Neuron (in vitro differentiated cells): ENCODE measurements around the gene ANKRD49.

Experiments
- H2AFZ ChIP-seq: one replicate; pipeline ENCODE4 v1.6.1; 2013; ENCODE audit warnings: low read depth, mild to moderate bottlenecking, inconsistent platforms, low read length, moderate library complexity
- H3K27me3 ChIP-seq: one replicate; pipeline ENCODE4 v1.6.1; 2013; ENCODE audit warnings: low read length; ENCODE audit not compliant: insufficient read depth
- H3K36me3 ChIP-seq: one replicate; pipeline ENCODE4 v1.6.1; 2013; ENCODE audit warnings: low read length; ENCODE audit not compliant: insufficient read depth
- H3K4me1 ChIP-seq: one replicate; pipeline ENCODE4 v1.6.1; 2013; ENCODE audit warnings: low read length; ENCODE audit not compliant: insufficient read depth
- H3K4me3 ChIP-seq: 2 replicates; pipeline ENCODE4 v1.5.1; 2013; ENCODE audit warnings: mild to moderate bottlenecking, low read length, moderate library complexity
- H3K9me3 ChIP-seq: one replicate; pipeline ENCODE4 v1.6.1; 2013; ENCODE audit warnings: low read length

The ANKRD49 gene

GRCh38 chr11:94515398-94515797 is 21.6 kb downstream of the ANKRD49 start:
- no peaks in the 10 kb centered on the region for H3K9me3 ChIP-seq
- no peaks in the 10 kb centered on the region for H3K36me3 ChIP-seq
- H2AFZ ChIP-seq: no peak overlapping the region
- peaks cover 16% of the 10 kb centered on the region for H3K27me3 ChIP-seq
- no peak overlapping the region for H3K4me3 ChIP-seq
- peaks cover 4% of the 10 kb centered on the region for H3K4me1 ChIP-seq

- H3K36me3 ChIP-seq: no peaks in the 10 kb centered on the region
- H3K4me1 ChIP-seq: peaks cover 4% of the 10 kb centered on the region
- peaks cover 16% of the 10 kb centered on the region for H3K27me3 ChIP-seq
- no peaks in the 10 kb centered on the region for H3K9me3 ChIP-seq
- no peak overlapping the region for H2AFZ ChIP-seq
- H3K4me3 ChIP-seq: no peak overlapping the region
Measured at GRCh38 chr11:94516725-94517124, 22.9 kb downstream of the ANKRD49 start.

GRCh38 chr11:94518300-94518699 is 24.5 kb downstream of the ANKRD49 start:
- Histone ChIP-seq H3K27me3 (peaks cover 14% of the 10 kb centered on the region), H3K4me1 (no peaks in the 10 kb centered on the region), H2AFZ (no peak overlapping the region), H3K36me3 (no peaks in the 10 kb centered on the region), H3K9me3 (no peaks in the 10 kb centered on the region), H3K4me3 (no peak overlapping the region)

- Histone ChIP-seq H2AFZ (peak overlapping the region; percentile 19), H3K4me3 (no peak overlapping the region), H3K4me1 (no peaks in the 10 kb centered on the region), H3K36me3 (no peaks in the 10 kb centered on the region), H3K27me3 (peaks cover 8% of the 10 kb centered on the region), H3K9me3 (no peaks in the 10 kb centered on the region)
Measured at GRCh38 chr11:94519478-94520084, 25.8 kb downstream of the ANKRD49 start.

GRCh38 chr11:94521684-94522083 is 27.9 kb downstream of the ANKRD49 start:
- Histone ChIP-seq H3K9me3 (no peaks in the 10 kb centered on the region), H2AFZ (no peak overlapping the region), H3K36me3 (no peaks in the 10 kb centered on the region), H3K4me3 (no peak overlapping the region), H3K27me3 (peaks cover 4% of the 10 kb centered on the region), H3K4me1 (no peaks in the 10 kb centered on the region)

GRCh38 chr11:94524341-94524740 is 30.6 kb downstream of the ANKRD49 start:
- no peak overlapping the region for H3K4me3 ChIP-seq
- peaks cover 6% of the 10 kb centered on the region for H3K27me3 ChIP-seq
- no peaks in the 10 kb centered on the region for H3K4me1 ChIP-seq
- H2AFZ ChIP-seq: no peak overlapping the region
- no peaks in the 10 kb centered on the region for H3K9me3 ChIP-seq
- no peaks in the 10 kb centered on the region for H3K36me3 ChIP-seq

- H2AFZ ChIP-seq: no peak overlapping the region
- H3K9me3 ChIP-seq: no peaks in the 10 kb centered on the region
- H3K4me1 ChIP-seq: no peaks in the 10 kb centered on the region
- no peaks in the 10 kb centered on the region for H3K36me3 ChIP-seq
- peaks cover 6% of the 10 kb centered on the region for H3K27me3 ChIP-seq
- H3K4me3 ChIP-seq: no peak overlapping the region
Measured at GRCh38 chr11:94525546-94526324, 32.0 kb downstream of the ANKRD49 start.

- no peaks in the 10 kb centered on the region for H3K9me3 ChIP-seq
- H3K36me3 ChIP-seq: no peaks in the 10 kb centered on the region
- no peak overlapping the region for H3K4me3 ChIP-seq
- no peak overlapping the region for H2AFZ ChIP-seq
- no peaks in the 10 kb centered on the region for H3K4me1 ChIP-seq
- peaks cover 6% of the 10 kb centered on the region for H3K27me3 ChIP-seq
Measured at GRCh38 chr11:94526645-94527438, 33.1 kb downstream of the ANKRD49 start.

- H3K9me3 ChIP-seq: no peaks in the 10 kb centered on the region
- H3K4me3 ChIP-seq: no peak overlapping the region
- H3K36me3 ChIP-seq: no peaks in the 10 kb centered on the region
- H3K4me1 ChIP-seq: no peaks in the 10 kb centered on the region
- no peak overlapping the region for H2AFZ ChIP-seq
- H3K27me3 ChIP-seq: peaks cover 9% of the 10 kb centered on the region
Measured at GRCh38 chr11:94528551-94528950, 34.8 kb downstream of the ANKRD49 start.

- Histone ChIP-seq H3K27me3 (peaks cover 8% of the 10 kb centered on the region), H2AFZ (no peak overlapping the region), H3K36me3 (no peaks in the 10 kb centered on the region), H3K4me3 (no peak overlapping the region), H3K4me1 (no peaks in the 10 kb centered on the region), H3K9me3 (no peaks in the 10 kb centered on the region)
Measured at GRCh38 chr11:94532211-94532610, 38.4 kb downstream of the ANKRD49 start.

- no peaks in the 10 kb centered on the region for H3K36me3 ChIP-seq
- no peaks in the 10 kb centered on the region for H3K9me3 ChIP-seq
- H3K4me1 ChIP-seq: no peaks in the 10 kb centered on the region
- no peak overlapping the region for H3K4me3 ChIP-seq
- peaks cover 8% of the 10 kb centered on the region for H3K27me3 ChIP-seq
- H2AFZ ChIP-seq: no peak overlapping the region
Measured at GRCh38 chr11:94533206-94533605, 39.4 kb downstream of the ANKRD49 start.

GRCh38 chr11:94533696-94534630 is 40.2 kb downstream of the ANKRD49 start:
- no peak overlapping the region for H2AFZ ChIP-seq
- no peak overlapping the region for H3K4me3 ChIP-seq
- H3K27me3 ChIP-seq: peaks cover 6% of the 10 kb centered on the region
- H3K4me1 ChIP-seq: no peaks in the 10 kb centered on the region
- no peaks in the 10 kb centered on the region for H3K9me3 ChIP-seq
- H3K36me3 ChIP-seq: no peaks in the 10 kb centered on the region
